Globus pallidus (tissue), 1 donor: ENCODE measurements around the gene KCNQ1.

ENCODE experiments used
- DNase-seq: peaks from one replicate; pipeline ENCODE4 v3.0.0-alpha.2; 2015; ENCODE audit warnings: low spot score

The KCNQ1 gene

GRCh38 chr11:2569731-2570210, 125.0 kb downstream of the KCNQ1 start:
- DNase-seq, result no peak

GRCh38 chr11:2570211-2570811, 125.5 kb downstream of the KCNQ1 start:
- DNase-seq, result no peak

- DNase-seq, result no peak
Measured at GRCh38 chr11:2570841-2571597, 126.2 kb downstream of the KCNQ1 start.

- DNase-seq, result no peak
Measured at GRCh38 chr11:2571598-2572281, 126.9 kb downstream of the KCNQ1 start.

GRCh38 chr11:2572491-2573239, 127.9 kb downstream of the KCNQ1 start:
- no peak for DNase-seq

GRCh38 chr11:2573240-2574042, 128.6 kb downstream of the KCNQ1 start:
- no peak for DNase-seq

GRCh38 chr11:2574043-2574552, 129.3 kb downstream of the KCNQ1 start:
- DNase-seq, result no peak

- peak; percentile 58 for DNase-seq
Measured at GRCh38 chr11:2574553-2575535, 130.0 kb downstream of the KCNQ1 start.

- DNase-seq, result no peak
Measured at GRCh38 chr11:2575591-2576051, 130.8 kb downstream of the KCNQ1 start.

GRCh38 chr11:2576111-2576510, 131.3 kb downstream of the KCNQ1 start:
- DNase-seq, result no peak

- DNase-seq, result no peak
Measured at GRCh38 chr11:2576549-2576948, 131.7 kb downstream of the KCNQ1 start.

- no peak for DNase-seq
Measured at GRCh38 chr11:2577031-2577990, 132.5 kb downstream of the KCNQ1 start.

- no peak for DNase-seq
Measured at GRCh38 chr11:2577991-2578928, 133.5 kb downstream of the KCNQ1 start.

- no peak for DNase-seq
Measured at GRCh38 chr11:2578929-2579270, 134.1 kb downstream of the KCNQ1 start.

GRCh38 chr11:2579315-2580060, 134.7 kb downstream of the KCNQ1 start:
- no peak for DNase-seq

GRCh38 chr11:2580061-2580421, 135.2 kb downstream of the KCNQ1 start:
- no peak for DNase-seq

GRCh38 chr11:2580571-2581001, 135.8 kb downstream of the KCNQ1 start:
- DNase-seq, result no peak
